ENCODE measurements around the gene CPTP. TPM values are rescaled to one million over a fixed set of nuclear protein-coding genes. Genes with fewer than 3 reads are reported as not detected.

The CPTP gene
- total RNA-seq, 1 experiment from 2014 or later = 14.0 TPM

GRCh38 chr1:1359664-1360468 is 35.3 kb downstream of the CPTP start:
- Histone ChIP-seq H3K4ac (ENCODE audit: low read depth, low read length) (no peak overlapping the region), H3K4me2 (ENCODE audit: insufficient read depth, insufficient read length, low read length) (no peak overlapping the region), H3K4me1 (ENCODE audit: insufficient read depth, low read length) (peaks cover 2% of the 10 kb centered on the region; the same call in 1 of the 2 replicates), H2BK5ac (ENCODE audit: insufficient read length, low read length) (no peak overlapping the region), H2AFZ (ENCODE audit: low read length) (no peak overlapping the region), H2BK20ac (ENCODE audit: low read depth, low read length, poor library complexity, severe bottlenecking) (no peak overlapping the region), H3K9me3 (ENCODE audit: control insufficient read depth, low read depth, low read length) (no peaks in the 10 kb centered on the region), H4K8ac (replicated peaks; ENCODE audit: insufficient read length, low read depth, low read length) (no peak overlapping the region), H3K23ac (ENCODE audit: insufficient read length, low read depth, low read length) (no peak overlapping the region), H2BK15ac (ENCODE audit: low read depth, low read length) (no peak overlapping the region; the same call in 1 of the 2 replicates), H3K9ac (ENCODE audit: extremely low read depth, insufficient read length, low read length) (no peak overlapping the region), H3K27me3 (ENCODE audit: insufficient read depth, low read length) (peaks cover under 1% of the 10 kb centered on the region; the same call in 1 of the 2 replicates), H3T11ph (ENCODE audit: low read length) (no peak overlapping the region), H3K23me2 (ENCODE audit: insufficient read length, low read depth, low read length, poor library complexity, severe bottlenecking) (peaks cover 3% of the 10 kb centered on the region), H2BK120ac (ENCODE audit: low read depth, low read length, poor library complexity, severe bottlenecking) (no peak overlapping the region), H4K5ac (ENCODE audit: insufficient read length, low read depth, low read length) (no peak overlapping the region), H3K27ac (ENCODE audit: insufficient read length, low read depth, low read length) (no peak overlapping the region), H3K18ac (ENCODE audit: insufficient read length, low read depth, low read length) (no peak overlapping the region), H3K56ac (ENCODE audit: insufficient read length, low read depth, low read length) (no peak overlapping the region), H3K14ac (ENCODE audit: insufficient read depth, low read length) (no peak overlapping the region; the same call in 1 of the 2 replicates), H2BK12ac (ENCODE audit: insufficient read length, low read depth, low read length) (no peak overlapping the region), H2AK5ac (ENCODE audit: insufficient read length, low read length) (no peak overlapping the region), H4K91ac (ENCODE audit: insufficient read length, low read depth, low read length) (no peak overlapping the region), H3K79me2 (ENCODE audit: insufficient read depth, low read length) (no peaks in the 10 kb centered on the region), H4K20me1 (ENCODE audit: control insufficient read depth, insufficient read depth, insufficient read length) (no peaks in the 10 kb centered on the region), H3K79me1 (ENCODE audit: insufficient read depth, low read depth, low read length, poor library complexity, severe bottlenecking) (no peaks in the 10 kb centered on the region)
- Mint-ChIP-seq H3K4me1 (peaks cover 22 to 42% of the 10 kb centered on the region in 2 experiments), H3K27ac (peak overlapping the region in 1 of 3 experiments; percentile 77; a peak in 3 of 7 replicates), H3K36me3 (ENCODE audit: insufficient read depth in 1 of 3, low read depth in 3 of 3) (no peaks in the 10 kb centered on the region), H3K4me3 (no peak overlapping the region), H3K27me3 (ENCODE audit: low read depth) (peaks cover 43% of the 10 kb centered on the region), H3K9me3 (no peaks in the 10 kb centered on the region; a peak in 2 of 5 replicates)
- no CpG with 5 or more reads among the region's 28 CpGs for WGBS (ENCODE audit: extremely low coverage, insufficient read length, low lambda C conversion rate)
- TF ChIP-seq CTCF (conservative IDR thresholded peaks at IDR 0.05) = no peak
- no peak for DNase-seq
